ENCODE measurements around the gene KCNMA1. TPM values are rescaled to one million over a fixed set of nuclear protein-coding genes. Genes with fewer than 3 reads are reported as not detected.
"Not testable (repeated sequence)": the region's sequence is repeated elsewhere in the genome, so short reads cannot be mapped to it uniquely, and the experiment has no call there.

The KCNMA1 gene
- 11.9 and 15.3 TPM in 2 replicates for total RNA-seq
- polyA plus RNA-seq (2012), result 31.5 TPM

DNA sequence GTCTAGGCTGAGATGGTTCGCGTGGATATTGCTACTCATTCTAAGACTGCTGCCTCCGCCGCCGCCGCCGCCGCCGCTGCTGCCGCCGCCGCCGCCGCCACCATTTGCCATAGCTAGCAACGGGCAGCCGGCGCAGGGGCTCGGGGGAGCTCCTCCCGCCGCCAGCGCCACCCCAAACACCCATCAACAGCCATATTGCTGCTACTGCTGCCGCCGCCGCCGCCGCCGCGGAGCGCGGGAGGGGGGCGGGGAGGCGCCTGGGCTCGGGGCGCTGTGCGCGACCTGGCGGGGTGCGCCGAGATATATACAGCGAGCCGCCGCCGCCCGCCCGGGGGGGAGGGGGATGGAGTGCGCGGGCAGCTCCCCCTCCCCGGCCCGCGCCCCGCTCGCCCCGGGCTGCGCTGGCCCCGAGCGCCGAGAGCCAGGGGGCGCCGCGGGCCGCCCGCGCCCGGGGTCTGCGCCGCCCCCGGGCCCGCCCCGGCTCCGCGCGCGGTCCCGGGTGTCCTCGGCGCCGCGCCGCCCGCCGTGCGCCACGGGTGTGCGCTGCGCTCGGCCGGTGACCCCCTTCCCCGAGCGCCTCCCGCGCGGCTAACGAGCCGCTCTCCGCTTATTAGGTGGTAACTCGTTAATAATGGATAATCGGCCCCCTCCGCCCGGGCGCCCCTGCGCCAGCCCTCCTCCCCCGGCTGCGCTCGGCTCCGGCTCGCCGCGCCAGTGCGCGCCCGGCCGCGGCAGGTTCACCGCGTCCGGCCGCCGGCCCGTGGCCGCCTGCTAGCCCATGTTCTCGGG is at the start of gene KCNMA1:
Gene KCNMA1, minus strand, starts transcription at position 277 of the 789 bp plus-strand sequence.
- peak; percentile 67 for DNase-seq (ENCODE audit: low read depth)

DNA sequence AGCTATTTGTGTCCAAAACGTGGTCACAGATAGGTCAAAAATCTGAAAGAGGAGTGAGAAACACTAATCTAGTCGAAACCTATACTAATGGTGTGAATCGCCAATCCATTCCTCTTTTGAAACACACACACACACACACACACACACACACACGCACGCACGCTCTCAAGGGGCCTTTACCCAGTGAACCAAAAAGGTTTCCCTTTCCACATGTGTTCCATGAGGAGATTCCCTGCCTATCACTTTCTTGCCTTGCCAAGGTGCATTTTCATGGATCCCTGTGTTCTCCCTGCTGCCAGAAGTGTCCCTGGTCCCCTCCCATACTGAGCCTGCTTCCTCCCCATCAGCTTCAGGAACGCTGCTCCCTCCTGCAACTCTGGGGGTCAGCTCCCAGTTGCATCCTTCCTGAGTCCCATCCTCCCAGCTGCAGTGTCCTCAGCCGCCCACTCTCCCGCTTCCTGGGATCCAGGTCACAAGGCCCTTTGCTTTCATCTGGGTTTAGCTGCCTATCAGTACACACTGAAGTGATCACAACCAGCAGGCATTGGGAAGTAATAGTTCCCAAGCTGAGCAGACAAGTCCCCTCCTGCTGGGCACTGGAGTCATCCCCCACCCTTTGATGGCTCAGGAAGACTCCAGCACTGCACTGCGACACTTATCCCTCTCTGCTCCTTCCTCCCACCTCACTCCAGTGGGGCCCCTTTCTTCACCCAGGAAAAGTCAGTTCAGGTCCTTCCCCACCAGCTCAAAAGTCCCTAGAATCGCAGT is 49.2 kb upstream of the KCNMA1 start:
- no peak for DNase-seq (ENCODE audit: low read depth)

DNA sequence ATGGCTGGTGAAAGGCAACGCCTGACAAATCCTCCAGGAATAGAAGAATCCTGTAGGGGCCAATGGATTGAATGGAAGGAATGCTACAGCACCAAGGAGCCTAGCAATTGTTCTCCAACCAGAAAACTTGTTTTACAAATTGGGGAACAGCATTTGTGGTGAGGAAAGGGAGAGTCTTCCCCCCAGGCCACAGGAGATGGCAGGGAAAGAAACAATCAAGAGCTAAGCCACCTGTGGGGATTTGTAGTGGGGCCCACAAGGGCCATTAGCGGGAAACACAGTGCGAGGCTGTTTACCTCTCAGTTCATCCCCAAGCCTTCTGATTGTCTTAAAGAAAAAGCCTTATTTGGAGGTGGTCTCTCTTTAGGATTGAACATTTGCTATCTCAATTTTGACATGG is 48.5 kb upstream of the KCNMA1 start:
- no peak for DNase-seq (ENCODE audit: low read depth)

DNA sequence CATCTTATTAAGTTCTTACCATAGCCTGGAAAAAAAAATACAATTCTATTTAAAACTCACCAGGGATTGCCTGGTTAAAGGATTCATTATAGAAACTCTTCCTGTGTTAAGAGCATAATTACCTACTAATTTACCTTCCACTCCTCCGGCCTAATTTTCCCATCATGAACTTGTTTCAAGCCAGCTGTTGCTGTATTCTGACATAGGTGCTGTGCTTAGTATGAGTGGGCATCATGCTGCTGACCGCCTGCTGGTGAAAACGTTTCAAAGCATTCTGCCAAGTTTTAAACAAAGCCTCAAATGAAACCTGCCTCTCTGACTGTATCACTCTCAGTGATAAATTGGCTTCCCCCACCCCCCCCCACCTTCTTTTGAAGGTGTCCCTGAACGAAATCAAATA is 47.8 kb upstream of the KCNMA1 start:
- no peak for DNase-seq (ENCODE audit: low read depth)

DNA sequence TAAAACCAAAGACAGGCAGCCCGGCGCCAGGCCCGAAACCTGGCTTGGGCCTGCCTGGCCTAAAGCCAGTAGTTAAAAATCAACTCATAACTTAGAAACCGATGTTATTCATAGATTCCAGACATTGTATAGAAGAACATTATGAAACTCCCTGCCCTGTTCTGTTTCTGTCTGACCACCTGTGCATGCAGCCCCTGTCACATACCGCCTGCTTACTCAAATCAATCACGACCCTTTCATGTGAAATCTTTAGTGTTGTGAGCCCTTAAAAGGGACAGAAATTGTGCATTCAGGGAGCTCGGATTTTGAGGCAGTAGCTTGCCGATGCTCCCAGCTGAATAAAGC is 45.5 kb upstream of the KCNMA1 start:
- not testable (repeated sequence) for DNase-seq (ENCODE audit: low read depth)

DNA sequence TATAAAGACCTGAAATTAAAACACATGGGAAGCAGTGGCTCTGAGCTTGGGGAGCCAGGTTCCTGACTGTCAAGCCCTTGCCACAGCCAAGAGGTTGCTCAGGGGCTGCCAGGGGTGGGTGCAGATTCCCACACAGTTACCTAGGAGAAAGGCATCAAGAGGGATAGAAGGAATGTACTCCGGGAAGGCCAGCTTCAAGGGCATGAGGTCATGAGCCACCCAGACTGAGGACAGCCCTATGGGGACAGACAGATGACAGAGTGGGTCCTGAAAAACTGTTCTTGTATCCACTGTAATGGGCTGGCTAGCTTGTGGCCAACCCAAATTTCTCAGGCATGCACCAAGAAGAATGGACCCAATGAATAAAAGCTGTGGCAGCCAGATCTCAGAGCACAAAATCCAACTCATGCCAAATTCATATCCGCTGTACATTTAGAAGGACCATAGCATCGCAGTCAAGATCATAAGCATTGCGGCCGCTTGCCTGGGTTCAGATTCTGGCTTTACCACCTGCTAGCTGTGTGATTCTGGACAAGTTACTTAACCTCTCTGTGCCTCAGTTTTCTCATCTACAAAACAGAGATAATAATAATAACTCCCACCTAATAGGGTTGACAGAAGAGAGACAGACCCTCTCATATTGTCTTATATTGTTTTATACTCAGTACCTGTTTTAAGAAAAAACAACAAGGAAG is 44.9 kb upstream of the KCNMA1 start:
- no peak for DNase-seq (ENCODE audit: low read depth)

DNA sequence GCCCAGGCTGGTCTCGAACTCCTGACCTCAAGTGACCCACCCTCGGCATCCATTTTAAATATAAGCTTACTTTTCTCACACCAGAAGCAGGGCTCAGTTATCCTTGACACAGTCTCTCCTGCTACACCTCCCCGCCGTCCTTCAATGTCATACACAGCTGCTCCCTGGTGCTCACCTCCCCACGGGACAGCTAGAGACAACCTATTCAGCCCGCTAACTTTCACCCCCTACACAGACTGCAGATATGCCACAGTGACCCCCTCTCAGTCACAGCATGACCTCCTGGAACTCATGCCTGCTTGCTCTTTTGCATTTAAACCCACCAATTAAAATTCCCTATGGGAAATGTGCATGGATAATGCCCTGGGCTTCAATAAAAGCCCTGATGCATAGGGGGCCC is 44.2 kb upstream of the KCNMA1 start:
- no peak for DNase-seq (ENCODE audit: low read depth)

DNA sequence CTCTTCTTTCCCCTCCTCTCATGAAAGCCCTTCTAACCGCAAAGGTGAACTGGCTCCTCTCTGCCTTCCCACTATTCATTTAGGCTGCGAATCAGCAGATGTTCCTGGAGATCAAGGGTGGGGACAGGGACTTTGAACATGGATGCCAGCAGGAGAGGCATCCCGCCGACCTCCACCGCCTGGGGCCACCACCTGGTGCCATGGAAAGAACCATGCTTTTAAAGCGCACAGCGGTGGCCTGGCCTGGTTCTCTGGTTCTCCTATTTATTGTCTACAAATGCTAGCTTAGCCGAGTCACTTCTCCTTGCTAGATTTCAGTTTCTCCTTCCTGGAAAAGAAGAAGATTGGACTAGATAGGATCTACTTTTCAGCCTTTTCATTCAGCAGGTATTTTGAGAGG is 43.2 kb upstream of the KCNMA1 start:
- no peak for DNase-seq (ENCODE audit: low read depth)

DNA sequence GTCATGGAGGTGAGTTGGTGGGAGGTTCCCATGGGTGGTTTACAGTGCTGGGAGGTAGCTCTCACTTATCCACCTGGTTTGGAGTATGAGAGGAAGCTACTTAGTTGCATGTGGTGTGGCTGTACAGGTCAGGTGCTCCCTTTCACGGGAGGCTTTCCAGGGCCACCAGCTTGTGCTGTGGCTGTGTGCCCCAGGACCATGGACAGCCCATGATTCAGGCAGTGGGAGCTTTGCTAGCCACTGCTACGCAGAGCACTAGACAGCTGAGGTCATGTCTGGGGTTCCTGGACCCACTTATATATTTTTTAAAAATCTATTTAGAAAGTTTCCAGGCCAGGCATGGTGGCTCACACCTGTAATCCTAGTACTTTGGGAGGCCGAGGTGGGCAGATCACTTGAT is 42.5 kb upstream of the KCNMA1 start:
- DNase-seq (ENCODE audit: low read depth), result no peak

DNA sequence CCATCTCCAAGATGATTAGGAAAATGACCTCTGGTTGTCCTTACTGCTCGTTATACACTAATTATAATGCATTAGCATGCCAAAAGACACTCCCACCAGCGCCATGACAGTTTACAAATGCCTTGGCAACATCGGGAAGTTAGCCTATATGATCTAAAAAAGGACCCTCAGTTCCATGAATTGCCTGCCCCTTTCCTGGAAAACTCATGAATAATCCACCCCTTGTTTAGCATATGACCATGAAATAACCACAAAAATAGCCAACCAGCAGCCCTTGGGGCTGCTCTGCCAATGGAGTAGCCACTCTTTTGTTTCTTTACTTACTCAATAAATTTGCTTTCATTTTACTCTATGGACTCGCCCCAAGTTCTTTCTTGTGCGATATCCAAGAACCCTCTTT is 41.6 kb upstream of the KCNMA1 start:
- DNase-seq (ENCODE audit: low read depth), result no peak

DNA sequence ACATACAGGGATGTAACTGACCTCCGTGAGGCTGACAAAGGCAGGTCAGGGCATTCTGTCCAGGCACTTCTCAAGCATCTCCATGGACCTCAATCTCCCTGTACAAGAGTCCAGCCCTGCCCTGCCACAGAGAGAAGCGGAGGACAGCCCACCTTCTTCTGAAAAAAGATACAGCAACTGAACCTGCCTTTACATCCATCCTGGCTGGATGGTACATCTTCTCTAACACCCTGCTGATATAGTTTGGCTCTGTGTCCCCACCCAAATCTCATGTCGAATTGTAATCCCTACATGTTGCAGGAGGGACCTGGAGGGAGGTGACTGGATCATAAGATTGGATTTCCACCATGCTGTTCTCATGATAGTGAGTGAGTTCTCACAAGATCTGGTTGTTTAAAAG is 40.5 kb upstream of the KCNMA1 start:
- DNase-seq (ENCODE audit: low read depth), result no peak

DNA sequence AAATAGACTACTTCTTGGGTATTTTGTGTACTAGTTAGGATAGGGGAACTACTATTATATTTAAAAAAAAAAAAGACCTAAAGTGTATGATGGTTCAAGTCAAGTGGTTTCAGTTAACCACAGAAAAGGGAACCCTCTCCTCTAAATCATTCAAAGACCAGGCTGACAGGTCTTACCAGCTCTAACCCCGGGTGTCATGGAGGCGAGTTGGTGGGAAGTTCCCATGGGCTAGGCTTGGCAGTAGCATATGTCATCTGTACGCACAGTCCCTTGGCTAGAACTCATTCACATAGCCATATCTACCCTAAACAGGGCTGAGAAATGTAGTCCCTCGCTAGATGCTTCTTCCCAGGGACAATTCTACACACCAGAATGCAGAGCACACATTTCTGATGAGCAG is 37.7 kb upstream of the KCNMA1 start:
- DNase-seq (ENCODE audit: low read depth), result no peak

DNA sequence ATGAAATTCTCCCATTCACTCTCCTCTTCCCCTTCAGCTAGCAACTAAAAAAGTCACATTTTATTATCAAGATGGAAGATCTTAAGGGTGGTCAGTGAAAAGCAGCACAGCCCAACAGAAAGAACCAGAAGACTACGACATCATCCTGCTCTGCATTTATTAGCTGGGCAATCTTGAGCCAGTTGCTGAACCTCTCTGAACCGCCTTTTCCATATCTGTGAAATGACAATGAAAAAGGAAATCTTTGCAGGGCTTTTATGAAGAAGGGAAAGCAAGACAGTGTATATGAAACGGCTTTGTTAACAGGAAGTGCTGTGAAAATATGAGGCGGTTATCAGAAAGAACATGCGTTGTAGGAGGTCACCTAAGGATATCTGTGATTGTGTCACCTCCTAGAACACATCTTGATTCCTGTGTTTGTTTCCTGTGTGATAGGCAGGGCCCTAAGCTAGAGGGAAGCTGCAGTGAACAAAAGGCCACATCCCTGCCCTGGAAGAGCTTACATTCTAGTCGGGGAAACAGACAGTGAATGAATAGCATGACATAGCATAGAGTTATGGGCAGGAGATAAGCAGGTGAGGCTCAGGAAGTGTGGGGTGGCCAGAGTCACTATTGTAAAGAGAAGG is 36.0 kb upstream of the KCNMA1 start:
- no peak for DNase-seq (ENCODE audit: low read depth)

DNA sequence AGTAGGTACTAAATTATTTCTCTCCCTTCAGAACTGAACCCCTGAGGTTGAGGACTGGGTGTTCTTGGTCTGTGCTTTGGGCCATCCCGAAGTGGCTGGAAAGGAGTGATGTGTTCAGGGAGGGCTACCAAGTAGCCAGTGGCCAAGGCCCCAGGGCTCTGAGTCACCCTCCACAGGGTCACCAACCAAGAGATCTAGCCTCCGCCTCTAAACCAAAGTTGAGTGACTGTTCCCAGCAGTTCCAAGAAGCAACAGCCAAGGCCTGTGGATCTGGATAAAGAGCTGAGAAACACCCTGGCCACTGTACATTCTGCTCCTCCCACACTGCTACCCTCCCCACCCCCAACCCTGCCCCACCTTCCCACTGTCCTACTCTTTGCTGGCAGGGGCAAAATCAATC is 35.5 kb upstream of the KCNMA1 start:
- no peak for DNase-seq (ENCODE audit: low read depth)

DNA sequence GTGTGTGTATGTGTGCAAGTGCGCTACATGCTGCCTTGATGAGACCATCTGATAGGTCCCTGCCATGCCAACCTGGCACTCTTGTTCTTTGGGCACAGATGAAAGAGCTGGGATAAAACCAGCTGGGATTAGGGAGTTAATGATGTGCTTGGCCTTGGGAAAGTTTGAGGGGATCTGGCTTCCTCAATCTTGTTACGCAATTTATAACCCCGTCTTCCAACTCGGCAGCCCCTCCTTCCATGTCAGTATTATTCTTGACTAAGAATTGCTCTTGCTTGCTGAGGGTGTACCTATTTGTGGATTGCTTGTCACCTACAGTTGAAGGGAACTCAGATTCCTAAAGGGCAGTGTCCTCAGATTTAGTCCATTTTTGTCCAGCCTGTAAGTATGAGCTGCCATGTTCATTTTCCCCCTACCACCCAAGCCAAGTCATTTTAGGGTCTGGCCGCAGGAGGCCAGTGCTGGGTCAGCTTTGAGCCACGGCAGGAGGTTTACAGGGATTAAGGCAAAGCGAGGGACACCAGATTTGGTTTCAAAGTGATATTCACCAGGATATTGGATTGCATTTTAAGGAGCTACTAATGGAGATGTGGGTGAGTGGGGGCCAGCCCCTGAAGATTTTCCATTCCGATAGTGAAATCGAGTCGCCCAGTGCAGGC is 34.1 kb upstream of the KCNMA1 start:
- no peak for DNase-seq (ENCODE audit: low read depth)

DNA sequence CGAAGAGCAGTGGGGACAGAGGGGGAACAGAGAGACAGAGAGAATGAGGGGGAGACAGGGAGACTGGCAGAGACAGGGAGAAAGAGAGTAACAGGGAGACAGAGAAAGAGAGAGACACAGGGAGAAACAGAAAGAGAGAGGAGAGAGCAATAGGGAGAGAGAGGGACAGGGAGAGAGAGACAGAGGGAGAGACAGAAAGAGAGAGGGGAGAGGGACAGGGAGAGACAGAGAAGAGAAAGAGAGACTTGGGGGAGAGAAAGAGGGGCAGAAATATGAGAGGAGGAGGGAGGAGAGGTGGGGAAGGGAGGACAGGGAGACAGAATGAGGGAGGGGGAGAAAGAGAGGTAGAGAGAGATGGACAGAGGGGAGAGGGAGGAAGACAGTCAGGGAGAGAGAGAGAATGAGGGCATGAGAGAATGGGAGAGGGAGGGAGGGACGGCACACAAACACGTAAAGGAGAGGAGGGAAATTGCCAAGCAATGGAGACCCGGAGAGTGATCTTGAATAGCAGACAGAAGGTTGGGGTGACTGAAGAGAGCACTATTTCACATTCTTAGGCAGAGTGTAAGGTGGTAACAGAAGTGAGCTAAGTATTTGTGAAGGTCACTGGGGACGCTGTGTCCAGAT is 33.3 kb upstream of the KCNMA1 start:
- DNase-seq (ENCODE audit: low read depth), result no peak

DNA sequence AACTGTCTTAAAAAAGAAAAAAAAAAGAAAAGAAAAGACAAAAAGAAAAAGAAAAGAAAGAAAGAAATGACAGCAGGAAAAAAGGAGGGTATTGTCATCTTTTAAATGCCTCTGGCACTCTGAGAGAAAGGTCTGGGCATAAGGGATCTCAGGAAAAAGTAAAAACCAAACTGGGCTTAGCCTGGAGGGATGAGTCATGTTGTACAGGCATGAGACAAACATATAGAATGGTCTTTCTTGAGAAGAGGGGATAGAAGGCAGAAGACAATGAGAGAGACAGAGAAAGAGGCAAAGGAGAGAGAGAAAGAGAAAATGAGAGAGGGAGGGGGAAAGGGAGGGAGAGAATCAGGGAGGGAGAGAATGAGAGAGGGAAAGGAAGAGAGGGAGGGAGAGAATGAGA is 32.3 kb upstream of the KCNMA1 start:
- no peak for DNase-seq (ENCODE audit: low read depth)

DNA sequence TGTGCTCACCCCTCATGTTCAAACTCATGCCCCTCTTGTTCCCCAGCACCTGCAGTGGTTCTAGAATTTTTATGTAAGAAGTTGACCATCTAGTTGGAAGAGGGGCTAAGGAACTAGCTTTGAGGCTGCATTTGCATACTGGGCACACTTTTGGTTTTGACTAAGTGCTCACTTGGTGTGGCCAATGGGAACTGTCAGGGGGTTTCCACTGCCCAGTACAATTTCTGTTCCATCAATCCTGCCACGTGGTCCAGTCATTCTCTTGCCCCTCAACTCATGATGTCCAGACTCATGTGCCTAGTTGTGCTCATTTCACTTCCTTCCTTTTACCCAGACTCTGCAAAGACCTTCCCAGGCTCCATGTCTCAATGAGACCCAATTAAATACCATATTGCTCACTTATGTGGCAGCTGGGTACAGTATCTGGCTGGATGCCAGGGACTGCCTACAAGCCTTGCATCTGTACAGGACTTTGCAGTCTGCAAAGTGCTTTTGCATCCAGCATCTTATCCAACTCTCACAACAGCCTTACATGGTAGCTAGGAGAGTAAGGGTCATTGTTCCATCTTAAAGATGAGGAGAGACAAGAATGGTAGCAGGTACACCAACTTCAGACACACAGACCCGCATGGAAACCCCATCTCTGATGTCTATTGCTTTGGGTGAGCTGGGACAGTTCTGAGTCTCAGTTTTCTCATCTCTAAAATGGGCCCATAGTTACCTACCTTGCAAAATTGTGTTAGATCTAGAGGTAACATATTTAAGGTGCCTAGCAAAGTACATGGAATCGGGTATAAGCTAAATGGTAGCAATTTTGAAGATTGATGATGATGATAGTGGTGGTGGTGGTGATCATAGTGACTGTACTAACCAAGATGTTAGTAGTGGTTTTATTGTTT is 30.1 kb upstream of the KCNMA1 start:
- DNase-seq (ENCODE audit: low read depth), result peak; percentile 13

DNA sequence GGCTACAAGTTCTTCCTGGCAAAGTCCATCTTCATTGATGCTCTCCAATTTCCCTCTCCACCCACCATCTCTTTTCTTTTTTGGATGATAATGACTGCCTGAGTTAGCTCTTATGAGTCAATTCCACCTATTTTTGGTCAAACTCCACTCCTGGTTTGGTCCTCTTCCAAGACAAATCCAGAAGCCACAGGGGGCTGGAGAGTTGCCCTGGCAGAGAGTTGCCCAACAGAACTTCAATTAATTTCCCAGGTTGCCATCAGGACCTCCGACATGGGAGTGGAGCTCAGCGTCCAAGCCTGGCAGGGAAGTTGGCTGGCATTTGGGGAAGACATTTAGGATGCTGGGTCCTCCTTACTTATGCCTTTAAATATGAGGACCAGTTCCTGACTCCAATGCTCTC is 29.2 kb upstream of the KCNMA1 start:
- peak; percentile 12 for DNase-seq (ENCODE audit: low read depth)

DNA sequence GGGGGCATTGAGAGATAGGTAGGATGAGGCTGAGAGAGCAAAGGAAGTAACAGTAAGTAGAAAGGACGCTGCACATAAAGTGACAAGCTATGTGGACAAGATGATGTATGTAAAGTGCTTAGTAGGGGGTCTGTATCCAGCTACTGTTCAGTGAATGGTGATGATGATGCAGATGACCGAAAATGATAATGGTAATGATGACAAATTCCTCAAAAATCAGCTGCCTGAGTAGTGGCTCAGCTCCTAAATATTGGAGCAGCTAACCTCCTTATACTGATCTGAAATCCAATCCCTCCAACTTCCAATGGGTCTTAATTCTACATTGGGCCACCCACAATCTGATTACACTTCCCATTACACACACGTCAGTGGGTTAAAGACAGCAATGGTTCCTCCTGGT is 27.1 kb upstream of the KCNMA1 start:
- DNase-seq (ENCODE audit: low read depth), result no peak
